CD4-positive, alpha-beta T cell treated with Interleukin-2 at 100 ng/mL for 4 hours (primary cell): ENCODE results near the gene EYS.

Experiments used
- DNase-seq: peaks from one replicate; pipeline ENCODE4 v3.0.0-alpha.2; 2020; ENCODE audit warnings: low spot score

EYS gene

DNA sequence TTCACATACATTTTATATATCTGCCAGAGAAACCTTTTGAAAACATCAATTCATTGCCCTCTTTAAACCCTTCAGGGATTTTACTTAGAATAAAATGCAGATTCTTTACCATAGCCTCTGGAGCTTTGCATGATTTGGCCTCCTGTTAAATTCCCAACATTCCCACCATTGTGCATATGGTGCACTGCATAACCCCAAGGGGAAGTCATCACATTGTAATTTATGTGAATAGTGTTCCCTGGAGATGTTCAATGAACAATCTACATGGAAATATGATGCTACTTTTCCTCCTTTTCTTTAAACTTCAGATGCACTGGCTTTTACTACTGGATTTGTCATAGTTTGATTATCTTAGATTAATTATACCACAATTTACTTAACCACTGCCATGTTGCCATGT lies 1976.7 kb downstream of the EYS start:
- no peak for DNase-seq

DNA sequence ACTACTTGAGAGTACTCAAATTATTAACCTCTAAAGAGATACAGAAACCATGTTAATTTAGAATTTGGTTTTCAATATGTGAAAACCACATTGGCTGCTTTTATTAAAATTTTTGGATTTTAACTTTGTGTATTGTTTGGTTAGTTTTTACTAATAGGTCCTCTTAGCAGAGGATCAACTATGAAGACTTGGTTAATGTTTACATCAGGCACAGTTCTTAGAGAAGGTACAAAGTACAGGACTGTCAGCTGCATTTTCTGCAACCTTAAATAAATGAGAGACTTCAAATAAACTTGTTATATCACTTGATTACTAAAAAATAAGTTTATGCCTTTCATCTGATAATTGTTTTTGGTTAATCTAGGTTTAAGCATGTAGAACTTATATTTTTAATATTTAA lies 1982.3 kb downstream of the EYS start:
- no peak for DNase-seq

DNA sequence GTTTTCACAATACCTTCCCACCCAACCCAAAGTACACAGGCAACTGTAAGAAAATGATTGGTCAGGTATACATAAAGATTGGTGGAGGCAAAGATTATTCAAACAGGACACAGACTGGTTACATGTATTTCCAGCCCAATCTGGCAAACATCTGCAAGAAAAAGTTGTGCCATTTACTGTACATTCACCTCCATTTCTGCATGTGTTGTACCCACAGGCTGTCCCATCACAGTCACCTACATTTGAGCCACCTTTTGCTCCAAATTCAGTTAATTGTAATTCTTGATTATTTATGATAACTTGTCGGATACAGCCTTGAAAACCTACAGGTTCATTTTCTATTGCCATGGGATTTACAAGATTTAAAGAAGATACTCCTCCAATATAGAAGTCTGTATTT lies 1985.8 kb downstream of the EYS start:
- no peak for DNase-seq

DNA sequence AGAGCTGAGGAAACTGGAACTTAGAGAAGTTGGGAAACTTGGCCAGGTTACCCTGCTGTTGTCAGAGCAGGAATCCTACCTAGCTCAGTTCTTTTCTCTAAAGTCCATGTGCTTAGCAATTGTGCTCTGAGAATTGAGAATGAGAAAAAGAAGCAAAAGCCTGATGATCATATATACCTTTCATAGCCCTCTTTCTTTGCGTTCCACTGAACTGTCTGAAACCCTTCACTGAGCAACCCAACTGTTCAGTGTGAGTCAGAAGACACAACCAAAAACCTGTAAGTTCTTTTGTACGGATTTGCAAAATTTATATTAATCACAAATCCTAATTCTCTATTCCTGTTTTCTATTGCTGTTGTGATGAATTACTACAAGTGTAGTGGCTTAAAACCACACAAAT lies 1990.9 kb downstream of the EYS start:
- DNase-seq, result no peak

DNA sequence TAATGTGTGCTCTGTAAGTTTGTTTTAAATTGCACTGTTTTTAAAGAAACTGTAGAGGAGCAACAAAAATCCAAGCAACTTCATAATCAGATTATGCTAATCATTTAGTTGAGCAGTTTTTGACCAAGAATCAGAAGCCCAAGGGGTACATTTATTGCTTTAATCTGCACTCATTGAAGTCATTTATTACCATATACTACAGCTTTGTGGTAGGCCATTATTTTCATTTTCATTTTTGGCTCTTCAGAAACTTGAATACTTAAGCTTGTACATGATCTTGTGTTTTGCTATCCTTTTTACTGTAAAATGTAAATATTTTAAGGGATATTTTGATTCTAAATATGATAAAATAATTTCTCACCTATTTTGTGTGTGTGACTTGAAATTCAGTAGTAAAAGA lies 1992.9 kb downstream of the EYS start:
- DNase-seq, result no peak

DNA sequence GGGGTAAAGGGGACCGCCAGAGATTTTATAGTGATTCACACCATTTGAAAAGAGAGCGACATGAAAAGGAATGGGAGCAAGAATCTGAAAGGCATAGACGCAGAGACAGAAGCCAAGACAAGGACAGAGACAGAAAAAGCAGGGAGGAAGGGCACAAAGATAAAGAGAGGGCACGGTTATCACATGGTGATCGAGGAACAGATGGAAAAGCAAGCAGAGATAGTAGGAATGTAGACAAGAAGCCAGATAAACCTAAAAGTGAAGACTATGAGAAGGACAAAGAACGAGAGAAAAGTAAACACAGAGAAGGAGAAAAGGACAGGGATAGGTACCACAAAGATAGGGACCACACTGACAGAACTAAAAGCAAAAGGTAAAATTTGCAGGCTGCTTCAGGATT lies 1993.7 kb downstream of the EYS start:
- DNase-seq, result no peak

DNA sequence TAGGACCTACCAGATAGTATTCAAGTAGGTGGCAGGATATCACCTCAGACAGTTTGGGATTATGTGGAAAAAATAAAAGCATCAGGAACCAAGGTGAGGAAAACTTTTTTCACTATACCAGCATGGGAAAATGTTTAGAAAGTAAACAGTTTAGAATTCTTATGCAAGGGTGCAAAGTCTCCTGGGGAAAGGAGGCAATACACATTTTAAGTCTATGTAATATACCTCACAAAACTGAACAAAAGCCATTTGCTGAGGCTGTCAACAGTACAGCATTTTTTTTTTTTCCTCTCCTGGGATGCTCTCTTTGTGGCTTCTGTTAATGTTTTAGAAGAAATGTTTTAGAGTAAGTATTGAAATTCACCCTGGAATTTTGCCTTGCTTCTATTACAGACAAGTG lies 1997.9 kb downstream of the EYS start:
- DNase-seq, result no peak

DNA sequence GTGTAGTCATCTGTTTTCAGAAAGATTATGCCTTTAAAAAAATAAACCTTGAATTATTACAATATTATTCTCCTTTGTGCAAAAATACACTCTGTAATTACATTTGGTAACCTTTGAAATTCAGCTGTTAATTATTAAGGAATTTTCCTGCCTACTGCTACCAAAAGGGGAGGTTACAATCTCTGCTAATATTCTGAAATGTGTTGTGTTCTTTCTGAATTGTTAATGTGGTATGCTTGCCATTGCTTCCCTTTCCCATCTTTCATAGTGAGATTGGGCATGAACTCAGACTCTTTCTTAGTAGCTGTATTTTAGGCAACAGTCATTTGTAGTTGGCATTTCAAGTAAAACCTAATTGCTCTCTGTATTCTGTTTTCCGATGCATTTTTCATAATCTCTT lies 1998.4 kb downstream of the EYS start:
- no peak for DNase-seq

DNA sequence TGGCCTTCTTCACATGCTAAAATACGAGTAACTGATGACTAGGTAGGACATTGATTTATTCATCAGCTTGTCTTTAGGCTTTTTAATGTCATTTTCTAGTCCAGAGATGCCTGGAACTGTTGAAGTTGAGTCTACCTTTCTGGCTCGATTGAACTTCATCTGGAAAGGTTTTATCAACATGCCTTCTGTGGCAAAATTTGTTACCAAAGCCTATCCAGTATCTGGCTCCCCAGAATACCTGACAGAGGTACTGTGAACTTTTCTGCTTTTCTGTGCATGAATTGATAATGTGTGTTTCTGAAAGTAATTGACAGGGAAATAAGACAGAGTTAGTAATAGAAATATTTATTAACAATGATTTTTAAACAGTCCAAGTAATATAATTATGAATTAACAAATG lies 2000.4 kb downstream of the EYS start:
- no peak for DNase-seq

DNA sequence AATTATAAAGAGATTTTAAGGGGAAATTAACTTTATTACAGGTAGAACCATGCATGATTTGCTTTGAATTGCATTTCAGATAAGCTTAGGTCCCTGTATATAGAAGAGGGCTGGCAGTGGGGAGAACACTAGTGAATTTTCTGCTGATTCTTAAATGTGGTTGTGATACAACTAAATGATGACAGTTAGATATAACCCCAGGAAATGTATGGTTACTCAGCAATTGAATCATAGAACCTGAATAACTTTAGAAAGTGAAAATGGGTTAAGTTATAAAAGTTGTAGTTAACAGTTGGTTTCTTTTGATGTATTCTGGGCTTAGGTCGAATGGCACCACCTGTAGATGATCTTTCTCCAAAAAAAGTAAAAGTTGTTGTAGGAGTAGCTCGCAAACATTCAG lies 2001.3 kb downstream of the EYS start:
- no peak for DNase-seq

DNA sequence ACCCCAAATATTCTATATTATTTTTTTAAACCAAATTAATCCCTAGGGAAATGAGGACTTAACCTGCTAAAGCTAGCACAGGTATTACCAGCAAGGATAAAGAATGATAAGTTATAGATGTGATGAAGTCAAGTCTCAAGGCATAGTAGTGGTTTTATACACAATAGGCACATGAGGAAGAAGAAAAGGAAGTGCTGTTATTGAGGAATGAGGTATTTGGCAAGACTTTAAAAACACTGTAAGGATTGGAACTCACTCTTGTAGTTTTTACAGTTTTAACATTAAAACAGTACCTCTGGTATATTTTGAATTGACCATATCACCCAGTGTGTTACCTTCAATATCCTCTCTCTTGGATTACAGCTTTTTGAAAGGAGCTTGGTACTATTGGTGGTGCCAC lies 2016.8 kb downstream of the EYS start:
- DNase-seq, result no peak

DNA sequence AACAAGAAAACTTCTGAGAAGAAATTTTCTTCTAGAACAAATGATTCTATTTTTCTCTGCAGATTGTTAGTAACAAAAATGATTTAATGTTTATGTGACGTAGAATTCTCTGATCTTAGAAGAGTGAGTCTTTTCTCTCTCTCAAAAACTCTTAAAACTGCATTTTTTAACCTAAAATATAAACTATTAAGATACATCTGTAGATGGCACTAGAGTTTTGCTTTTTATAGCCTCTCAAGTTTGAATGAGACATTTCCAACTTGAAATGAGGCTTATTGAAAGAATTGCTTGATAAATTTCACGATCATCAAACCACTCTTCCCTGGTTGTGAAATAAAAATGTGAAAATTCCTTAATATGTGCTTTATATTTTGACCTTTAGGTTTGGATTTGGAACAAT lies 2017.6 kb downstream of the EYS start:
- DNase-seq, result no peak

DNA sequence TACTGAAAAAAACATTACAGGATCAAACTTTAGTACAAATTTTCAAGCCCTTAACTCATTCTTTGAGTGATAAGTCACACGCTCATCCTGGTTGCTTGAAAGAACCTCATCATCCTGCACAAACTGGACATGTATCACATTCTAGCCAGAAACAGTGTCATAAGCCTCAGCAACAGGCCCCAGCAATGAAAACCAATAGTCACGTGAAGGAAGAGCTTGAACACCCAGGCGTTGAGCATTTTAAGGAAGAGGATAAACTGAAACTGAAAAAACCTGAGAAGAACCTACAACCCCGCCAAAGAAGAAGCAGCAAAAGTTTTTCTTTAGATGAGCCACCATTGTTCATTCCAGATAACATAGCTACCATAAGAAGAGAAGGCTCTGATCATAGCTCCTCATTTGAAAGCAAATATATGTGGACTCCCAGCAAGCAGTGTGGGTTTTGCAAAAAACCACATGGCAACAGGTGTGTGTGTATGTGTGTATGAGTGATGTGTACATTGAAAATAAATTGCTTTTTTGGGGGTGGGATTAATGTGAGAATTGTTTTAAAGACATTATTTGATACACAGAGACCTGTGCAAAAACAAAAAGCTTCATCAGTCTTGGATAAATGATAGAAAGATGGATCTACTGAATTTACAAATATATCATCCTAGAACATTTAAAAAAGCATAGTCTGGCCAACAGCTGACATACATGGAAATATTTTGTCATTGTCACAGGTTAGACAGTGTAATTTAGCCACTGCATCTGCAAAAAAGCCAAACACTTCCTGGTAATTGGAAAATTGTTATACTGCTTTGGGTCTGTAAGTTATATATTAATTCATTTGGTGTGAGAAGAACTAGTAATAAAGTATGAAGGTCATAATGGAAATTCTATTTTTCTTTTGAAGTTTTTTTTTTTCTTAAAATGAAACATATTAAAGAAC lies 2021.3 kb downstream of the EYS start:
- DNase-seq, result no peak

DNA sequence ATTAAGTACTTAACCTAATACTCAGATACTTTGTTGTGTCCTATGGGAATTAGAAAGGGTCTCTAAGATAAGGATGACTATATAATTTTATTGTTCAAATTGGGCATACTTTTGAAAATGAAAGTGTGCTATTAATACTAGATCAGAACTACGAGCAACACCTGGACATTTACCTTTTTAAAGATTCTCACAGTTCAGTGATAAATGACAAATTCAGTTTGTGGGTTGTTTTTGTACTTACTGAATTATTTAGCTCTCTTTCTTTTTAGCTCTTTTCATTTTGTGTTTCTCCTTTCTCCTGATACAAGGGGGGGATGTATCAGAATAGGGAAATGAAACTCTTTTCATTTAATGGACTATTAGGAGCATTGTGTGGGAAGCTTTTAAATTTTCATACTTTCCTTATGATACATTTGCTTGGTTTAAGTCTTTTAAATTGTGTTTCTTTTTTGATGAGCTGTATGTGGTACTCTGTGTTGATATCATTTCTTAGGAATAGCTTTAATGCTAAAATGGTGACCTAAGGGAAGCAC lies 2023.9 kb downstream of the EYS start:
- DNase-seq, result no peak

DNA sequence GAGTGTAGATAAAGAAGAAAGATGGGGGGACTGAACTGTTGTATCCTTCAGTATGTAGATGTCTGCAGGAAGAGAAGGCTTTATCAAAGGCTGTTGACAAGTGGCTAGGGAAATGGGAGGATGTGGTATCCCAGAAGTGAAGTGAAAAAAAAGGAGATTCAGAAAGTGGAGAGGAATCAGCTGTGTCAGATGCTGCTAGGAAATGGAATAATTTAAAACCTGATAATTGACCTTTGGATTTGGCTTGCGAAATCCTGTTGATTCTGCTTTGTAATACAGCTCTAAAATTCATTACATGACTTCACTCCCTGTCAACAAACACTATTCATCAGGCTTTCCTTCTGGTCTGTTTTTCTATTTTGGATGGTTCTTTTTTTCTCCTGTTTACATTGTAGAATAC lies 2029.7 kb downstream of the EYS start:
- DNase-seq, result no peak

DNA sequence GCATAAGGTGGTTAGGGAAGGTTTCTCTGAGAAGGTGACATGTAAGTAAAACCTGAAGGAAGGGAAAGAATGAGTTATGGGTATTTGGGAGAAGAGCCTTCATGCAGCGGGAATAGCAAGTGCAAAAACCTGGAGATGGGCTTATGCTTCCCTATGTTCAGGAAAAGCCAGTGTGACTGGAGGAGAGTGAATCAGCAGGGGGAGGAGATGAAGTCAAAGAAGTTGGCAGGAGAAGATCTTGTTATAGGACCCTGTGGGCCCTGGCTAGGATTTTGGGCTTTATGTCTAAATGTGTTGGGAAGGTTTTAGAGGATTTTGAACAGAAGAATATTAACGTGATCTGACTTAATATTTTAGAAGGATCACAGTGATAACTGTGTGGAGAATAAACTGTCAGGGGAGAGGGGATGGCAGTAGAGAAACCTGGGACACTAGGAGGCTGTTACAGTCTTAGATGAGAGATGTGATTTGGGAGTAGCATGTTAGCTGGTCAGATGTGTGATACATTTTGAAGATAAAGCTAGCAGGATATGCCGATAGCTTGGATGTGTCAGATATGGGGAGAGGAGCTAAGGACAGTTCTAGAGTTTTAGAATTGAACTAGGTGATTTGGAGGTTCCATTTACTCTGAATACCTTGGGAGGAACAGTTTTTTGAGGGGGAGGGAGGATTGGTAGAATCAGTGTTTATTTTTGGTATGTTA lies 2030.5 kb downstream of the EYS start:
- DNase-seq, result no peak

DNA sequence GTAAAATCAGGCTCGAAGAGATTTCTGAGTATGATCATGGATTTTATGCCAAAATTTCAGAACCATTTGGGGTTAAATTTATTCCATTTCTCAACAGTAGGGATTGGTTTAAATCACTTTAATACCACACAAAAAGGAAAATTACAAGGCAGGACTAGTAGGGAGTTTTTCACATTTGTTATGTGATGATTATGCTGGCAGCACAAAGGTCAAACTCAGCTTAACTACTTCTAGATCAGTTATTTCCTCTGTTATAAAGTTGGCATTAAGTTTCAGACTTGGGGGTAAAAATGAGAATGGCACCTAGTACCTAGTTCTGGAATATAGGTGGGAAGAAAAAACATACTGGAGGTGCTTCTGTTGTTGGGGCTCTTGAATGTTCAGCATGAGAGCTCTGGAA lies 2031.9 kb downstream of the EYS start:
- no peak for DNase-seq

DNA sequence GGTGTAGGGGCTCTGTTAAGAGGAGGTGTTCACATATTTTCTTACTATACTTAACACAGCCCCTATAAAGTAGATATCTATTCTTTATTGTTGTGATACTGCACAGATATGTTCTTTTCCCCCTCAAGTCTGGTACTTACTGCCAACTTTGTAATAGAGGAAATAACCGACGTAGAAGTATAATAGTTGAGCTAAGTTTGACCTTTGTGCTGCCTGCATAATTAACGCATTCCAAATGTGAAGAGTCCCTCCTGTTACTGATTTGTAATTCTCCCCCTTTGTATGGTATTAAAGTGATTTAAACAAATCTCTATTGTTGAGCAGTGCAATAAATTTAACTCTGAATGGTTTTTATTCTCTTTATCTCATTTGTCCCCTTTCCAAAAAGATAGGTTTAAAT lies 2032.4 kb downstream of the EYS start:
- DNase-seq, result no peak

DNA sequence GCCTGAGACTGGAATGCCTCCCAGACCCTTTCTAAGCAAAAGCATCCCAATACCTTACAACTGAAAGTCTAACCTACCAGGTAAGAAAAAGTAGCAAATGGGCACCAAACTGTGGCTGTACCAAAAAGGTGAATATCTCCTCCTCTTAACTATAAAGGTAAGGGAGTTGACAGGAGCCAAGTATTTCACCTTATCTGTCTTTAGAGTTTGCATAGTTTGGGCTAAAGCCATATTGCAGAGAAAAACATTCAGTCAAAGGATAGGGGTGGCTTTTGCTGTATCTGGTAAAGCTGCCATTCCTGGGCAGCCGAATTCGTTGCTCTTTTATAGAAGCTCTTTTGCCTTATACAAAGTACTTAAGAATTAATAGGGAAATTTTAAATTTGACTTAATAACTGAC lies 2033.3 kb downstream of the EYS start:
- DNase-seq, result no peak

DNA sequence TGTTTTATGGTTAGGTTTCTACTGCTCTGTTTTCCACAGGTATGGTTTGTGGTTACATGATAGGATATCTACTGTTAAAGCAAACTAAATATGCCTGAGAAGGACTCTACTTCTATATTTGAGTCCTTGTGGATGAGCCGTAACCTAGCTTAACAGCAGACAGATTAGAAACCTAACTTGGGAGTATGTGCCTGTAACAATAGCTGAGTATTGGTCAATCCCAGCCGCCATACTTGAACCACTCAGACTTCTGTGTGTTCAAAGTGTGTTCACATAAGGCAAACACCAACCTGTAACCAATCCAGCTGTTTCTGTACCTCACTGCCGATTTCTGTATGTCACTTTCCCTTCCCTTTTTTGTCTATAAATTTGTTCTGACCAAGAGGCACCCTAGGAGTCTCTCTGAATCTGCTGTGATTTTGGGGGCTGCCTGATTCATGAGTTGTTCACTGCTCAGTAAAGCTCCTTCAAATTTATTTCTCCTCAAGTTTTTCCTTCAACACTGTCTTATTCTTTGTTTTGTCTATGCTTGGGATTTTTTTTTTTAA lies 2034.4 kb downstream of the EYS start:
- no peak for DNase-seq

DNA sequence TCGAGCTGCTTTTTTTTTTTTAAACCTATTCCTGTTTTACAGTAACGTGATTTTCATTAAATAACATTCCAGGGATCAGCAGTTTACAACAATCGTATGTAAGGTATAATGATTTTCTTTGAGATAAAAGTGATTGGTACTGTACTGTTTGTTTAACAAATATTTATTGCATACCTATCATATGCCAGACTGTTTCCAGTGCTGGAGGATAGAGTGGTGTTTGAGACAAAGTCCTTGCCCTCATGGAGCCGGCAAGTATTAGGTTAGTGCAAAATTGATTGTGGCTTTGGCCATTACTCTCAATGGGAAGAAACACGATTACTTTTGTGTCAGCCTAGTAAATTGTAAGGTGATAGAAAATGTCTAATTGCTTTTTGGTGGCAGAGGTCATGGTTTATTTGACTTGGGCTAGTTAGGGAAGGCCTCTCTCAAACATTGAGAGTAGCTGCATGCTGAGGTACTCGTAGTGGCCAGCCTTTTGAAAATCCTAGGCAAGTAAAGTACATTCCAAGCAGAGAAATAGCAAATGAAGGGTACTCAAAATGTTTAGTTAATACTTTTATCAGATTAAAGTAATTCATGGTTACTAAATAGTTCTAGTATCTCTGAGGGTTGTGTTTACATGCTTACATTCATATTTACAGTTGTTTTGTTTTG lies 2035.8 kb downstream of the EYS start:
- no peak for DNase-seq
